Right lobe of liver (tissue), 6 donors: ENCODE results near the gene CDH13. TPM values are rescaled to one million over a fixed set of nuclear protein-coding genes. Genes with fewer than 3 reads are reported as not detected.

Experiments used
- ATAC-seq, 4 donors: fragments of 200-7000 bp; cut with Tn5 transposase; one replicate each; pipeline ENCODE4 v1.9.1; 2020; ENCODE audit warnings: mild to moderate bottlenecking in 4 of 4, moderate library complexity in 4 of 4
- DNase-seq, 3 donors: peaks; one replicate each; pipeline ENCODE4 v3.0.0-alpha.2; 2020
- H3K27ac ChIP-seq, 3 donors: fragments of 200-600 bp; one replicate each; pipeline ENCODE4 v1.8.0; 2022
- H3K27me3 ChIP-seq, 2 donors: fragments of 200-600 bp; one replicate each; pipeline ENCODE4 v1.8.0; 2022
- H3K36me3 ChIP-seq, 4 donors: fragments of 200-600 bp; sonication (generic) in 1 of 4; one replicate each; pipeline versions ENCODE4 v1.5.1 to v1.8.0; 2017 to 2022; ENCODE audit warnings: control low read depth in 1 of 4
- H3K4me1 ChIP-seq, 4 donors: fragments of 200-600 bp; sonication (generic) in 1 of 4; one replicate each; pipeline versions ENCODE4 v1.5.1 to v1.8.0; 2017 to 2022; ENCODE audit warnings: control low read depth in 1 of 4
- H3K4me3 ChIP-seq, 3 donors: fragments of 200-600 bp; one replicate each; pipeline ENCODE4 v1.8.0; 2022
- H3K9me3 ChIP-seq, 4 donors: fragments of 200-600 bp; sonication (generic) in 1 of 4; one replicate each; pipeline versions ENCODE4 v1.5.1 to v1.8.0; 2017 to 2022; ENCODE audit warnings: control low read depth in 1 of 4
- CTCF ChIP-seq, 4 donors: fragments of 200-600 bp in 3 of 4; fragments of 450-650 bp in 1 of 4; IDR thresholded peaks; one replicate each; pipeline versions ENCODE4 v1.5.1 to v1.8.0; 2016 to 2022; ENCODE audit warnings: antibody characterized with exemption in 4 of 4, mild to moderate bottlenecking in 2 of 4
- POLR2A ChIP-seq: fragments of 450-650 bp; IDR thresholded peaks from one replicate; pipeline ENCODE4 v1.6.1; 2017; ENCODE audit warnings: antibody characterized with exemption, mild to moderate bottlenecking
- WGBS: methylation state at CpG from one replicate; pipeline ENCODE4 v1.1.6; 2018; ENCODE audit warnings: low coverage, low lambda C conversion rate; ENCODE audit not compliant: insufficient coverage; ENCODE audit errors: missing lambda C conversion rate; 5-methylcytosine and 5-hydroxymethylcytosine counted together
- intact Hi-C, 2 donors: fragments of 100-400 bp; cut with DNase I; formaldehyde crosslinking; loops; one replicate each; pipeline versions ENCODE4 v1.11.2 to v1.14.1; 2022
- total RNA-seq, 6 experiments: library from RNA; depleted of rRNA in 2 of 6; stranded (reverse); fragments of >200 nt in 2 of 6; fragmentation: NEBNext Ultra II Directional in 3 of 6; extraction: Animal tissue kit (Norgen Biotek cat#: 25700) in 3 of 6; gene quantifications; one replicate each; pipeline versions ENCODE4 v1.1.0 to v1.2.4, GENCODE V29; 2016 to 2023
- donor health status: DM: no; HTN: yes; CAD: no.
- donor health status: DM: no; HTN: no; CAD: no.
- donor health status: DM: no; HTN: no; CAD: no.
- donor health status: DM: no; HTN: yes; CAD: no.
- donor health status: DM: no; HTN: yes; CAD: no.

The CDH13 gene
- total RNA-seq, 6 experiments from 2014 or later: 0.13 to 4.6 (median 0.49) TPM

- Histone ChIP-seq H3K27me3 (no peaks in the 10 kb centered on the region), H3K36me3 (no peaks in the 10 kb centered on the region), H3K4me3 (no peak overlapping the region), H3K27ac (no peak overlapping the region), H3K9me3 (no peaks in the 10 kb centered on the region), H3K4me1 (no peaks in the 10 kb centered on the region)
- TF ChIP-seq CTCF (IDR thresholded peaks at IDR 0.05): no peak
- intact Hi-C loops: no loop called here
- 75% methylated on average over 4 of the region's 4 CpGs for WGBS
- DNase-seq: no peak
- no peak for ATAC-seq
Measured at GRCh38 chr16:82767808-82768207, 141.0 kb downstream of the CDH13 start.

GRCh38 chr16:82769845-82770244 lies 143.1 kb downstream of the CDH13 start:
- WGBS: 52% methylated on average over 5 of the region's 5 CpGs
- no peaks in the 10 kb centered on the region for H3K9me3 ChIP-seq
- DNase-seq (no peak), ATAC-seq (peak in 1 of 4 donors; percentile 42)
- no peaks in the 10 kb centered on the region for H3K27me3 ChIP-seq
- H3K36me3 ChIP-seq: no peaks in the 10 kb centered on the region
- intact Hi-C loops: no loop called here
- no peaks in the 10 kb centered on the region for H3K4me1 ChIP-seq
- TF ChIP-seq CTCF (IDR thresholded peaks at IDR 0.05) (no peak), POLR2A (no peak)
- H3K27ac ChIP-seq: no peak overlapping the region
- no peak overlapping the region for H3K4me3 ChIP-seq

GRCh38 chr16:82772215-82772614 lies 145.4 kb downstream of the CDH13 start:
- DNase-seq (no peak), ATAC-seq (no peak)
- Histone ChIP-seq H3K27ac (no peak overlapping the region), H3K36me3 (no peaks in the 10 kb centered on the region), H3K9me3 (no peaks in the 10 kb centered on the region), H3K27me3 (no peaks in the 10 kb centered on the region), H3K4me3 (no peak overlapping the region), H3K4me1 (no peaks in the 10 kb centered on the region)
- intact Hi-C loops: no loop called here
- 57% methylated on average over 2 of the region's 3 CpGs for WGBS
- TF ChIP-seq CTCF (IDR thresholded peaks at IDR 0.05): no peak
- no peak for TF ChIP-seq POLR2A

GRCh38 chr16:82773018-82773417 lies 146.2 kb downstream of the CDH13 start:
- Histone ChIP-seq H3K27ac (no peak overlapping the region), H3K27me3 (no peaks in the 10 kb centered on the region), H3K4me1 (no peaks in the 10 kb centered on the region), H3K9me3 (no peaks in the 10 kb centered on the region), H3K36me3 (no peaks in the 10 kb centered on the region), H3K4me3 (no peak overlapping the region)
- TF ChIP-seq POLR2A (no peak), CTCF (IDR thresholded peaks at IDR 0.05) (no peak)
- ATAC-seq (no peak), DNase-seq (no peak)
- intact Hi-C loops: no loop called here
- WGBS: 50% methylated on average over 1 of the region's 1 CpG
